Retinal pigment epithelial cell (primary cell): Measurements from ENCODE around the gene MMP19.
A peak's percentile ranks its signal among the peaks of the same experiment; 100 is the strongest.

Experiments
- DNase-seq: peaks from one replicate; pipeline ENCODE4 v3.0.0-alpha.2; 2010; ENCODE audit warnings: low read depth
- H3K4me3 ChIP-seq: 2 replicates; pipeline ENCODE4 v1.5.1; 2011; ENCODE audit warnings: mild to moderate bottlenecking, low read length, control low read depth, moderate library complexity
- TF ChIP-seq, protein P1 (sequence below): conservative IDR thresholded peaks from 2 replicates; pipeline ENCODE4 v1.5.1; 2011; ENCODE audit warnings: low read depth, low read length, control low read depth, inconsistent platforms

MMP19 gene

DNA sequence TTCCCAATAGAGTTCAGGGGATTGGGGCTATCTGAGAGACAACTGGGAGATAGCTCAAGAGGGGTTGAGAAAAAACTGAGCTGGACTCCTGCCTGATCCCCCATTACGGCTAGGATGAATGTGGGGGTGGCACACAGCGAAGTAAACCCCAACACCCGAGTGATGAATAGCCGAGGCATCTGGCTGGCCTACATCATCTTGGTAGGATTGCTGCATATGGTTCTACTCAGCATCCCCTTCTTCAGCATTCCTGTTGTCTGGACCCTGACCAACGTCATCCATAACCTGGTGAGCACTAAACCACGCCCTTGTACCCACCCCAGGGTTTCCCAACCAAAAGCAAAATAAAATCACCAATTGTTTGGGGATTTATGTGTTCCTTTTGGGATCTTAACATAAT is 23.9 kb downstream of the MMP19 start:
- H3K4me3 ChIP-seq: peak overlapping the region; percentile 100
- no peak for DNase-seq
- TF ChIP-seq, protein P1, sequence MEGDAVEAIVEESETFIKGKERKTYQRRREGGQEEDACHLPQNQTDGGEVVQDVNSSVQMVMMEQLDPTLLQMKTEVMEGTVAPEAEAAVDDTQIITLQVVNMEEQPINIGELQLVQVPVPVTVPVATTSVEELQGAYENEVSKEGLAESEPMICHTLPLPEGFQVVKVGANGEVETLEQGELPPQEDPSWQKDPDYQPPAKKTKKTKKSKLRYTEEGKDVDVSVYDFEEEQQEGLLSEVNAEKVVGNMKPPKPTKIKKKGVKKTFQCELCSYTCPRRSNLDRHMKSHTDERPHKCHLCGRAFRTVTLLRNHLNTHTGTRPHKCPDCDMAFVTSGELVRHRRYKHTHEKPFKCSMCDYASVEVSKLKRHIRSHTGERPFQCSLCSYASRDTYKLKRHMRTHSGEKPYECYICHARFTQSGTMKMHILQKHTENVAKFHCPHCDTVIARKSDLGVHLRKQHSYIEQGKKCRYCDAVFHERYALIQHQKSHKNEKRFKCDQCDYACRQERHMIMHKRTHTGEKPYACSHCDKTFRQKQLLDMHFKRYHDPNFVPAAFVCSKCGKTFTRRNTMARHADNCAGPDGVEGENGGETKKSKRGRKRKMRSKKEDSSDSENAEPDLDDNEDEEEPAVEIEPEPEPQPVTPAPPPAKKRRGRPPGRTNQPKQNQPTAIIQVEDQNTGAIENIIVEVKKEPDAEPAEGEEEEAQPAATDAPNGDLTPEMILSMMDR: no peak

DNA sequence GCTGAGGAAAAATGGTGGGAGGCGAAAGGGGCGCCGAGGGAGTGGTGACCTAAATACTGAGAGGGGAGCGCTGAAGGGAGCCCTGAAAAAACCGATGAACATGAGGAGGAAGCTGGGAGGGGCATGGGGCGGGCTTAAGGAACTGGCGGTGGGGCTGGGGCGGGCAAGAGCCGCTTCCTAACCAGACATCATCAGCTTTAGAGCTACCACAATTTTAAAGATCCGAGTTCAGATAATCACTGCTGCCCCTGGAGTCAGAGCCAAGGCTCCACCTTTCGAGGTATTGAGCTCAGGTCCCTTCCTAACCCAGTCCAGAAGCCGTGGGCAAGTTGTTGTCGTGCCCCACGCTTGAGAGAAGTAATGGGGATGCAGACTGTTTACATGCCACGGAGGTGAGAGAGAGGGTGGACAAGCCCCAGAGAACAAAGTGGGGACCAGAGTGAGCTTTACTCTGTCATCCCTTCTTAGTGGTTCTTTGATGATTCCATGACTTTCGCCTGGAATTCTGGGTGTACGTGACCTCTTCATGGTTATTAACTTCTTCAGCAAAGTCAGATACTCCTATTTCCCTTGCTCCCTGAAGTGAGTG is 24.5 kb downstream of the MMP19 start:
- no peak for DNase-seq
- peak overlapping the region; percentile 100 for H3K4me3 ChIP-seq
- TF ChIP-seq, protein P1: no peak

GRCh38 chr12:55817345-55818139 is 25.2 kb downstream of the MMP19 start, which contains the start of the genes ORMDL2 and SARNP:
TSS of gene ORMDL2 (plus strand) at chr12:55818041. CDS start at chr12:55819000, 959 bp downstream.
TSS of gene SARNP (minus strand) at chr12:55817724. CDS start at chr12:55817701, 23 bp downstream.
- DNase-seq: peak; percentile 100
- TF ChIP-seq, protein P1: no peak

DNA sequence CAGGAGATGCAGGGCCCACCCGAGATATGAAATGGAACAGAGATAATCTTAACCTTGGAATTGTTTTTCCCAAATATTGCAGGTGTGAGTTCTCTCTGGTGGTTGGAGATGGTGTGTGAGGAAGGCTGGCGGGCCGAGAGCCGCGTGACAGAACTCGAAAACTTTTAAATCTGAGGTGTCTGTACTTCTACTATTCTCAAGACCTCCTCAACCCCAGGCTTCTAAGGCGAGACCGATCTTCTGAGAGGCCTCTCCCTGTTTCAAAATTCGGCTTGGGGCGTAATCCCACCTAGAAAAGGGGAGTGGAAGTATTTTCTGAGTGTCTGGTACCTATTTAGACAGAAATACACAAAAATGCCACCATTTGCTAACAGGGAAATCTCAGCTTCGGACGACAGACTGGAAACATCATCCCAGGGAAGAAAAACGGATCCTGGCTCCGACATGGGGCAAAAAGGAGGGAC is 25.8 kb downstream of the MMP19 start:
- TF ChIP-seq, protein P1: no peak
- H3K4me3 ChIP-seq: peak overlapping the region; percentile 100
- DNase-seq: no peak

More at GRCh38 chr12:55817345-55818139, 25.2 kb downstream of the MMP19 start, which contains the start of the genes ORMDL2 and SARNP:
- peak within 1 kb of the TSS; percentile 100 for H3K4me3 ChIP-seq

- no peak overlapping the region for H3K4me3 ChIP-seq
- TF ChIP-seq, protein P1: no peak
- DNase-seq: no peak
These were observed 27.3 kb downstream of the MMP19 start for GRCh38 chr12:55815473-55815872.

DNA sequence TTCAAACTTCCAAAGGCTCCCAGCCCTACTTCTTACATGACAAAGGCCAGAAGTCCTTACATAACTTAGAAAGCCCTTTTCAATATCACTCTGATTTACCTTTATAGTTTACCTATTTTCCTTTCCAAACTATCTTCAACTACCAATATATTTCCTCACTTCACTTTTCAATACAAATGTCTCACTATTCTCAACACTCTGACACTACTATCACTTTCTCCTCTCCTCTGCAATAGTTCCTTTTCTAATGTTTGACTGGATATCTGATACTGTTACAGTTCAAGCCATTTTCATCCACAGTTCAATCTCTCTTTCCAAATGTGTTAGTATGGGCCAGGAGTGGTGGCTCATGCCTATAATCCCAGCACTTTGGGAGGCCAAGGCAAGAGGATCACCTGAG is 28.5 kb downstream of the MMP19 start:
- DNase-seq: no peak
- no peak overlapping the region for H3K4me3 ChIP-seq
- TF ChIP-seq, protein P1: no peak
